ENCODE data around the gene SNX14.
"Not testable (repeated sequence)": the region's sequence is repeated elsewhere in the genome, so short reads cannot be mapped to it uniquely, and the experiment has no call there.

The SNX14 gene

GRCh38 chr6:85585741-85586140 is 7.9 kb downstream of the SNX14 start:
- Histone ChIP-seq H3K27me3 (no peaks in the 10 kb centered on the region), H3K4me3 (no peak overlapping the region), H3K27ac (no peak overlapping the region), H3K9ac (no peak overlapping the region), H3K4me2 (no peak overlapping the region), H3K4me1 (no peaks in the 10 kb centered on the region), H3K36me3 (peaks cover 16% of the 10 kb centered on the region; the same call in 1 of the 2 replicates), H4K20me1 (peaks cover 6% of the 10 kb centered on the region; the same call in 1 of the 2 replicates), H3K9me3 (peaks cover 48% of the 10 kb centered on the region)
- no peak for TF ChIP-seq Cebpa-rat (IDR thresholded peaks at IDR 0.05)

DNA sequence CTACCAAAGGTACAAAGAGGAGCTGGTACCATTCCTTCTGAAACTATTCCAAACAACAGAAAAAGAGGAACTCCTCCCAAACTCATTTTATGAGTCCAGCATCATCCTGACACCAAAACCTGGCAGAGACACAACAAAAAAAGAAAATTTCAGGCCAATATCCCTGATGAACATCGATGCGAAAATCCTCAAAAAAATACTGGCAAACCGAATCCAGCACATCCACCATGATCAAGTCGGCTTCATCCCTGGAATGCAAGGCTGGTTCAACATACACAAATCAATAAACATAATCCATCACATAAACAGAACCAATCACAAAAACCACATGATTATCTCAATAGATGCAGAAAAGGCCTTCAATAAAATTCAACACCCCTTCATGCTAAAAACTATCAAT is 10.8 kb downstream of the SNX14 start:
- H3K27me3 ChIP-seq = not testable (repeated sequence)
- peaks cover 32% of the 10 kb centered on the region; the same call in 1 of the 2 replicates for H4K20me1 ChIP-seq

DNA sequence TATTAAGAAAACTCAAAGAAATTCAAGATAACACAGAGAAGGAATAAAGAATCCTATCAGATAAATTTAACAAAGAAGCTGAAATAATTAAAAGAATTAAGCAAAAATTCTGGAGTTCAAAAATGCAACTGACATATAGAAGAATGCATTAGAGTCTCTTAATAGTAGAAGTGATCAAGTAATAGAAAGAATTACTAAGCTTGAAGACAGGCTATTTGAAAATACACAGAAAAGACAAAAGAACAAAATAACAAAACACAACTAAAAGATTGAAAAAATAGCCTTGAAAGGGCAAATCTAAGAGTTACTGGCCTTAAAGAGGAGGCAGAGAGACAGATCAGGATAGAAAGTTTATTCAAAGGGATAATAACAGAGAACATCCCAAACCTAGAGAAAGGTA is 12.1 kb downstream of the SNX14 start:
- H3K4me3 ChIP-seq = no peak overlapping the region
- H3K27me3 ChIP-seq = no peaks in the 10 kb centered on the region
- TF ChIP-seq Cebpa-rat (IDR thresholded peaks at IDR 0.05) = no peak
- peaks cover 13% of the 10 kb centered on the region; the same call in 1 of the 2 replicates for H3K36me3 ChIP-seq
- no peaks in the 10 kb centered on the region for H3K4me1 ChIP-seq
- peaks cover 26% of the 10 kb centered on the region for H3K9me3 ChIP-seq
- H3K4me2 ChIP-seq = no peak overlapping the region
- peaks cover 32% of the 10 kb centered on the region; the same call in 1 of the 2 replicates for H4K20me1 ChIP-seq
- no peak overlapping the region for H3K27ac ChIP-seq
- no peak overlapping the region for H3K9ac ChIP-seq

More for the DNA sequence above, 10.8 kb downstream of the SNX14 start:
- Histone ChIP-seq H3K9me3 (peaks cover 28% of the 10 kb centered on the region), H3K36me3 (peaks cover 13% of the 10 kb centered on the region; the same call in 1 of the 2 replicates)
- not testable (repeated sequence) for H3K9ac ChIP-seq, H3K4me3 ChIP-seq, H3K4me2 ChIP-seq, H3K4me1 ChIP-seq, H3K27ac ChIP-seq

- Histone ChIP-seq H3K27ac (no peak overlapping the region), H3K27me3 (no peaks in the 10 kb centered on the region), H3K4me3 (no peak overlapping the region), H4K20me1 (peaks cover 38% of the 10 kb centered on the region; the same call in 1 of the 2 replicates), H3K36me3 (peaks cover 13% of the 10 kb centered on the region; the same call in 1 of the 2 replicates), H3K4me2 (no peak overlapping the region), H3K9me3 (peaks cover 26% of the 10 kb centered on the region), H3K9ac (no peak overlapping the region), H3K4me1 (no peaks in the 10 kb centered on the region)
- TF ChIP-seq Cebpa-rat (IDR thresholded peaks at IDR 0.05) = no peak
Measured at GRCh38 chr6:85580878-85581267, 12.8 kb downstream of the SNX14 start.

GRCh38 chr6:85580118-85580877 is 13.4 kb downstream of the SNX14 start:
- Histone ChIP-seq H3K36me3 (peaks cover 13% of the 10 kb centered on the region; the same call in 1 of the 2 replicates), H3K9ac (no peak overlapping the region), H3K4me1 (no peaks in the 10 kb centered on the region), H3K9me3 (peaks cover 26% of the 10 kb centered on the region), H3K4me2 (no peak overlapping the region), H3K27ac (no peak overlapping the region), H3K4me3 (no peak overlapping the region), H4K20me1 (peaks cover 40% of the 10 kb centered on the region; the same call in 1 of the 2 replicates), H3K27me3 (no peaks in the 10 kb centered on the region)
- no peak for TF ChIP-seq Cebpa-rat (IDR thresholded peaks at IDR 0.05)

GRCh38 chr6:85579581-85579980 is 14.1 kb downstream of the SNX14 start:
- peaks cover 47% of the 10 kb centered on the region; the same call in 1 of the 2 replicates for H4K20me1 ChIP-seq
- H3K36me3 ChIP-seq = peaks cover 13% of the 10 kb centered on the region; the same call in 1 of the 2 replicates
- H3K9me3 ChIP-seq = peaks cover 20% of the 10 kb centered on the region
- no peak overlapping the region for H3K4me3 ChIP-seq
- no peak overlapping the region for H3K4me2 ChIP-seq
- no peaks in the 10 kb centered on the region for H3K4me1 ChIP-seq
- no peak for TF ChIP-seq Cebpa-rat (IDR thresholded peaks at IDR 0.05)
- H3K27me3 ChIP-seq = no peaks in the 10 kb centered on the region
- H3K27ac ChIP-seq = no peak overlapping the region
- no peak overlapping the region for H3K9ac ChIP-seq

- no peaks in the 10 kb centered on the region for H3K27me3 ChIP-seq
- no peak overlapping the region for H3K27ac ChIP-seq
- TF ChIP-seq Cebpa-rat (IDR thresholded peaks at IDR 0.05) = no peak
- 0 out of 2 replicates have a peak, but pooled peaks cover under 1% of the 10 kb centered on the region for H3K9me3 ChIP-seq
- no peak overlapping the region for H3K9ac ChIP-seq
- H3K4me1 ChIP-seq = no peaks in the 10 kb centered on the region
- H3K36me3 ChIP-seq = peaks cover 13% of the 10 kb centered on the region; the same call in 1 of the 2 replicates
- peaks cover 47% of the 10 kb centered on the region; the same call in 1 of the 2 replicates for H4K20me1 ChIP-seq
- H3K4me2 ChIP-seq = no peak overlapping the region
- no peak overlapping the region for H3K4me3 ChIP-seq
Measured at GRCh38 chr6:85576476-85576875, 17.2 kb downstream of the SNX14 start.

- no peaks in the 10 kb centered on the region for H3K27me3 ChIP-seq
- H3K4me3 ChIP-seq = no peak overlapping the region
- H3K4me2 ChIP-seq = no peak overlapping the region
- H3K9ac ChIP-seq = no peak overlapping the region
- H3K4me1 ChIP-seq = no peaks in the 10 kb centered on the region
- no peaks in the 10 kb centered on the region for H3K9me3 ChIP-seq
- H3K36me3 ChIP-seq = peaks cover under 1% of the 10 kb centered on the region; the same call in 1 of the 2 replicates
- peaks cover 35% of the 10 kb centered on the region; the same call in 1 of the 2 replicates for H4K20me1 ChIP-seq
- no peak overlapping the region for H3K27ac ChIP-seq
- no peak for TF ChIP-seq Cebpa-rat (IDR thresholded peaks at IDR 0.05)
Measured at GRCh38 chr6:85574932-85575598, 18.6 kb downstream of the SNX14 start.

DNA sequence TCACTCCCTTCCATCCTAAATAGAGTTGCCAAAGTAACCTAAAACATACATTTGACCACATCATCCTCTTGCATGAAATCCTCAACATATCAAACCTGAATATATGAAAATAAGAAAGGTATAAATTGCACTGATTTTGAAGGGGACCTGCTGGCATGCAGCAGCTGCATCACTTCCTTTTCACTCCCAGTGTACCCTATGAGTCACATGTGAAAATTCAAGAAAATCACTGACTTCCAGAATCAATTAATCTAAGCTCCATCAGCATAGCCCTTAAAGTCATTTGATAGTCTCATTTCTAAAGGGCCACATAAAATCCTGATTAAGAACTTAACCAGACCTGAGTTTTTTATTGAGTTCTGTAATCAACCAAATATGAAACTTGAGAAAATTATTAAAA is 24.3 kb downstream of the SNX14 start:
- H3K9me3 ChIP-seq = no peaks in the 10 kb centered on the region; the same call in 1 of the 2 replicates
- TF ChIP-seq Cebpa-rat (IDR thresholded peaks at IDR 0.05) = no peak
- no peaks in the 10 kb centered on the region for H4K20me1 ChIP-seq
- no peak overlapping the region for H3K4me3 ChIP-seq
- H3K27me3 ChIP-seq = no peaks in the 10 kb centered on the region
- no peak overlapping the region for H3K9ac ChIP-seq
- H3K27ac ChIP-seq = no peak overlapping the region
- peaks cover 5% of the 10 kb centered on the region; the same call in 1 of the 2 replicates for H3K36me3 ChIP-seq
- no peaks in the 10 kb centered on the region for H3K4me1 ChIP-seq
- no peak overlapping the region for H3K4me2 ChIP-seq

- Histone ChIP-seq H3K9ac (no peak overlapping the region), H3K4me2 (no peak overlapping the region), H3K36me3 (peaks cover 7% of the 10 kb centered on the region; the same call in 1 of the 2 replicates), H3K27me3 (no peaks in the 10 kb centered on the region), H3K27ac (no peak overlapping the region), H3K4me1 (no peaks in the 10 kb centered on the region), H3K9me3 (no peaks in the 10 kb centered on the region; the same call in 1 of the 2 replicates), H3K4me3 (no peak overlapping the region), H4K20me1 (no peaks in the 10 kb centered on the region)
- TF ChIP-seq Cebpa-rat (IDR thresholded peaks at IDR 0.05) = no peak
Measured at GRCh38 chr6:85568411-85568810, 25.2 kb downstream of the SNX14 start.
